Activated naive CD4-positive, alpha-beta T cell treated with Interleukin-2 at 50 U/mL for 16 hours (primary cell): ENCODE results near the gene MTO1.
"Not testable (repeated sequence)": the region's sequence is repeated elsewhere in the genome, so short reads cannot be mapped to it uniquely, and the experiment has no call there.

Experiments
- DNase-seq: peaks from one replicate; pipeline ENCODE4 v3.0.0-alpha.2; 2020

MTO1 gene

GRCh38 chr6:73534628-73535027, 73.1 kb downstream of the MTO1 start:
- DNase-seq, result no peak

DNA sequence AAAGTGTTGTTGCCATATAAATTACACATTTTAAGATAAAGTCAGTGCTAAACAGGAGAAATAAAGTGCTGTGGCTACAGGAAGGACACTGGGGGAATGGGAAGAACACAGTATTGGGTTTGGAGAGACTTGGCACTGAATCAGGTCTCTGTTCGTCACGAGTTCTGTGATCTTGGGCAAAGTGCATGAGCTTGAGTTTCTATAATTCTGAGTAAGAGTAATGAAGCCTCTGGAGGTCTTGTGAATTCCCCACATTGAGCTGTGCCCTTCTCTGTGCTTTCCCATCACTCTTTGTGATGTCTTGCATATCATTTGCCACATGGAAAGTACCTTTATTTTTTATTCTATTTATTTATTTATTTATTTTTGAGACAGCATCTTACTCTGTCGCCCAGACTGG, 76.1 kb downstream of the MTO1 start:
- no peak for DNase-seq

DNA sequence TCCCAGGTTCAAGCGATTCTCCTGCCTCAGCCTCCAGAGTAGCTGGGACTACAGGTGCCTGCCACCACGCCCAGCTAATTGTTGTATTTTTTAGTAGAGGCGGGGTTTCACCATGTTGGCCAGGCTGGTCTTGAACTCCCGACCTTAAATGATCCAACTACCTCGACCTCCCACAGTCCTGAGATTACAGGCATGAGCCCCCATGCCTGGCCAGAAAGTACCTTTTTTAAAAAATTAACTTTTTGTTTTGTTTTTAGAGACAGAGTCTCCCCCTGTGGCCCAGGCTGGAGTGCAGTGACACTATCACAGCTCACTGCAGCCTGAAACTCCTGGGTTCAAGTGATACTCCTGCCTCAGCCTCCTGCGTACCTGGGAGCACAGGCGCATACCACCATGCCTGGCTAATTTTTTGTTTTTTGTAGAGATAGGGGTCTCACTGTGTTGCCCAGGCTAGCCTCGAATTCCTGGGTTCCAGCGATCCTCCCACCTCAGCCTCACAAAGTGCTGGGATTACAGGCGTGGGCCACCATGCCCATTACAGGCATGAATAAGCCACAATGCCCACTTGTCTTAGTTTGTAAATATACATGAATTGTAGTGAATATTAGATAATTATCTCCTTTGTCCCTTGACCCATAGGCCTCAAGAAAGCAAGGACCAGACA, 76.7 kb downstream of the MTO1 start:
- no peak for DNase-seq

DNA sequence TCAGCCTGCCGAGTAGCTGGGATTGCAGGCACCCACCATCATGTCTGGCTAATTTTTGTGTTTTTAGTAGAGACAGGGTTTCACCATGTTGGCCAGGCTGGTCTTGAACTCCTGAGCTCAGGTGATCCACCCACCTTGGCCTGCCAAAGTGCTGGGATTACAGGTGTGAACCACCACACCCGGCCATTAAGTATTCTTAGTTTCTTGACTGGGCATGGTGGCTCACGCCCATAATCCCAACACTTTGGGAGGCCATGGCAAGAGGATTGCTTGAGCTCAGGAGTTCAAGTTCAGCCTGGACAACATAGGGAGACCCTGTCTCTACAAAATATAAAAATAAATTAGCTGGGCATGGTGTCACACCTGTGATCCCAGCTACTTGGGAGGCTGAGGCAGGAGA, 80.9 kb downstream of the MTO1 start:
- not testable (repeated sequence) for DNase-seq

DNA sequence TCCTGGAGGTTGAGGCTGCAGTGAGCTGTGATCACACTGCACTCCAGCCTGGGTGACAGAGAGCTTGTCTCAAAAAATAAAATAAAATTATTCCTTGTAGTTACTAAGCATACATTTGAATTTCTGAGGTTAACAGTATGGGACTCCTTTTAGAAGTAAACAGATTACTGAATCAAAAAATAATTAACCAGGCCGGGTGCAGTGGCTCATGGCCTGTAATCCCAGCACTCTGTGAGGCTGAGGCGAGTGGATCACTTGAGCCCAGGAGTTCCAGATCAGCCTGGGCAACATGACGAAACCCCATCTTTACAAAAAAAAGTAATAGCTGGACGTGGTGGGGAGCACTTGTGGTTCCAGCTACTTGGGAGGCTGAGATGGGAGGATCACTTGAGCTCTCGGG, 81.4 kb downstream of the MTO1 start:
- DNase-seq, result no peak

- no peak for DNase-seq
Measured at GRCh38 chr6:73547036-73547435, 85.5 kb downstream of the MTO1 start.

DNA sequence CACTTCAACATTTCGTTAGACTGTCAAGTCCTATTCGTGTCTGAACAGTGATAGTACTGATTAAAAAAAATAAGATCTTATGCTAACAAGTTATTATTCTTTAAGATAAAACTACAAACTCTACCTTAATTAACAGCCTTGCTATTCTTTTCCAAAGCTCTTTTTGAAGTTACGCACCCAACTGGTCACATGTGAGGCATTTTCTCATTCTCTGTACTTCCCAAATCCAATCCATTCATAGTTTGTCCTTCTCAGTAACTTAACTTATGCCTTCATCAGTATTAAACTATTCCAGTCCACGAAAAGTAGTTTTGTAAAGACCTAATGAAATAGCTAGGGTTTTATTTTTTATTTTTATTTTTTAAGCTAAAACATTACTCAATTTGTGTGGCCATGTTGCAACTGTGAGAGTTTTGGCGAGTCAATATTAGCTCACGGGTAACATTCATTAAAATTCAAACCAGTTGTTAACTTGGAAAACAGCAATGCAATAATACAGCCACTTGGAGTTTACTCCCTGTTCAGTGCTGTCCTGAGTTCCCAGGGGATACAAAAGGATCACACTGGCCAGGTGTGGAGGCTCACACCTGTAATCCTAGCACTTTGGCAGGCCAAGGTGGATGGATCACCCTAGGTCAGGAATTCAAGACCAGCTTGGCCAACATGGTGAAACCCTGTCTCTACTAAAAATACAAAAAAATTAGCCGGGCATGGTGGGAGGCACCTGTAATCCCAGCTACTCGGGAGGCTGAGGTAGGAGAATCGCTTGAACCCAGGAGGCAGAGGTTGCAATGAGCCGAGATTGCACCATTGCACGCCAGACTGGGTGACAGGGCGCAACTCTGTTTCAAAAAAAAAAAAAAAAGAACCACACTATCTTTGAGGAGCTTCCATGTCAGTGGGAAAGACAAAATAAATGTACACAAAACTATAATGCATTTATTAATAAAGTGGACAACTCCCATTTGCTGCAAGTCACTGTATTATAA, 87.2 kb downstream of the MTO1 start:
- no peak for DNase-seq

DNA sequence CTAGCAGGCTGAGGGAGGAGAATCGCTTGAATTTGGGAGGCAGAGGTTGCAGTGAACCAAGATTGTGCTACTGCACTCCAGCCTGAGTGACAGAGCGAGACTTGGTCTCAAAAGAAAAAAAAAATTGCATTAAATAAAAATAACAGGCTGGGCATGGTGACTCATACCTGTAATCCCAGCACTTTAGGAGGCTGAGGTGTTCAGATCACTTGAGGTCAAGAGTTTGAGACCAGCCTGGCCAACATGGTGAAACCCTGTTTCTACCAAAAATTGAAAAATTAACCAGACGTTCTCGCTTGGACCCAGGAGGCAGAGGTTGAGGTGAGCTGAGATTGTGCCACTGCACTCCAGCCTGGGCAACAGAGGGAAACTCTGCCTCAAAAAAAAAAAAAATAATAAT, 89.6 kb downstream of the MTO1 start:
- DNase-seq, result not testable (repeated sequence)

DNA sequence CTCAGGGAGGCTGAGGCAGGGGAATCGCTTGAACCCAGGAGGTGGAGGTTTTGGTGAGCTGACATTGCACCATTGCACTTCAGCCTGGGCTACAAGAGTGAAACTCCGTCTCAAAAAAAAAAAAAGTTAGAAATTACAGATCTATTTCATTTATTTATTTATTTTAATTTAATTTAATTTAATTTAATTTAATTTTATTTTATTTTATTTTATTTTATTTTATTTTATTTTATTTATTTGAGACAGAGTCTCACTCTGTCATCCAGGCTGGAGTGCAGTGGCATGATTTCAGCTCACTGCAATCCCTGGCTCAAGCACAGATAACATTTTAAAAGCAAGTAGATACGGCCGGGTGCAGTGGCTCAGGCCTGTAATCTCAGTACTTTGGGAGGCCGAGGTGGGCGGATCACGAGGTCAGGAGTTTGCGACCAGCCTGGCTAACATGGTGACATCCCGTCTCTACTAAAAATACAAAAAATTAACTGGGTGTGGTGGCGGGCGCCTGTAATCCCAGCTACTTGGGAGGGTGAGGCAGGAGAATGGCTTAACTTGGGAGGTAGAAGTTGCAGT, 93.9 kb downstream of the MTO1 start:
- not testable (repeated sequence) for DNase-seq

DNA sequence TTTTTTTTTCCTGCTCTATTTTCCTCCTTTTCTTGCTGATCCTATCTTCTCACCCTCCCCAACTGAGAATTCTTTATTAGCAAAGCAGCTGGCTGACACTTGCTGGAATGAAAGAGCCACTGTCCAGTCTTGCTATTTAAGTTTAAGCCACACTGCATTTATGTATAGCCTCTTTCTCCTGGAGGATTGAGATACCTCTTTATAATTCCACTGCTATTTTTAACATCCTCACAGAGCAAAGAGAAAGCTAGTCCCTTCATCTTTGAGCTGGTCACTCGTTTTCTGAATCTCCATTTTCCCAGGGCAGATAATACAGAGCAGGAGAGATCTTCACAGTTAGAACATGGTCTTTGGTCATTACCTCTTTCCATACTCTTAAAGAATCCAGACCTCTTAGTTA, 95.3 kb downstream of the MTO1 start:
- no peak for DNase-seq
